GM21528 (cell line): ENCODE measurements around the gene DYNLL1.
"Not testable (repeated sequence)": the region's sequence is repeated elsewhere in the genome, so short reads cannot be mapped to it uniquely, and the experiment has no call there.

ENCODE experiments used
- ATAC-seq: cut with Tn5 transposase; IDR thresholded peaks from one replicate; pipeline ENCODE4 v1.9.1; 2021; ENCODE audit warnings: mild to moderate bottlenecking, moderate library complexity; ENCODE audit not compliant: unreplicated experiment, low FRiP score

DYNLL1 gene

DNA sequence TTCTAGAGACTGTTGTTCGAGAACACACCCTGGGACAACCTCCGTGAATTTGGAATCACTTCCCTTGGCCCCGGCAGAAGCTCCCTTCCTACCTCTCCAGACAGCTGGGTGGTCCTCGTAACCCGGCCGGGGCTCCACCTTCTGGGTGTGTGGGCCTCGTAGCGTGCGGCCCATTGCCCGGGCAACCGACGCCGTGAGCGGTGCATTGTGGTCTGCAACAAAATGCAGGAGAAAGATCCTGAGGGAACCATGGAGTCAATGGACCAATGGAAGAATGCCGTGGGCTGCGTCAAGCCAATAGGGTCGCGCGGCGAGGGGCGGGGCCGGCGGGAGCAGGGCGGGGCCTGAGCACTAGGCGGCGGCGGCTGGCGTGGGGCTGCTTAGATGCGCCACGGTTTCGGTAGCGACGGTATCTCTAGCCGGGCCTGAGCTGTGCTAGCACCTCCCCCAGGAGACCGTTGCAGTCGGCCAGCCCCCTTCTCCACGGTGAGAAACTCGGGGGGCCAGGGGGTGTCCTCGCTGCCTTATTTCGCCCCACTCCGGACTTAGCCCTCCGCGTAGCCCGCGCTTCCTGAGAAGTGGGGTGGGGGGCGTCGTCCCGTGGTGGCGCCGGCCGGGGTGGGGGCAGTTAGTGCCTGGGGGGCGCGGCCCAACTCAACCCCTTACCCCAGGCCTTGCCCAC lies at the start of gene DYNLL1:
TSS of gene DYNLL1 (plus strand) at position 383 of the 682 bp plus-strand sequence. CDS start 309 bp downstream, outside the sequence.
- ATAC-seq = peak; percentile 93

DNA sequence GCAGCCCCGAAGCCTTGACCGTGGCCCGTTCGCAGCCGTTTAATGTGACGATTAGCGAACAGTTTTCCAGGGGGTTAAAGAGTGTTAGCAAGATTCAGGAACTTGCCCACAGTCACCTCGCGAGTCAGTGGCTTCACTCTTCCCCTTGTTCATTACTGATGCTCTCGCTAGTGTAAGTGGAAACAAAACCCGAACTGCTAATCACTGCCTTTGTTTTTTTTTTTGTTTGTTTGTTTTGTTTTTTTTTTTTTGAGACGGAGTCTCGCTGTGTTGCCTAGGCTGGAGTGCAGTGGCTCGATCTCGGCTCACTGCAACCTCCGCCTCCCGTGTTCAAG lies 49.1 kb upstream of the DYNLL1 start:
- ATAC-seq = not testable (repeated sequence)

DNA sequence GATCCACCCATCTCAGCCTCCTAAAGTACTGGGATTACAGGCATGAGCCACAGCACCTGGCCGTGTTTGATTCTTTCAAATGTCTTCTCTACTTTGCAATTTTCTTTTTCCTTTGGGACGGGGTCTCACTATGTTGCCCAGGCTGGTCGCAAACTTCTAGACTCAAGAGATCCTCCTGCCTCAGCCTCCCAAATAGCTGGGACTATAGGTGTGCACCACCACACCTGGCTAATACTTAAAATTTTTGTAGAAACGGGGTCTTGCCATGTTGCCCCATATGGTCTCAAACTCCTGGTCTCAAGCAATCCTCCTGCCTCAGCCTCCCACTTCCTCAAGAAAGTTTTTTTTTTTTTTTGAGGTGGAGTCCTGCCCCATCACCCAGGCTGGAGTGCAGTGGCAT lies 47.9 kb upstream of the DYNLL1 start:
- no peak for ATAC-seq

DNA sequence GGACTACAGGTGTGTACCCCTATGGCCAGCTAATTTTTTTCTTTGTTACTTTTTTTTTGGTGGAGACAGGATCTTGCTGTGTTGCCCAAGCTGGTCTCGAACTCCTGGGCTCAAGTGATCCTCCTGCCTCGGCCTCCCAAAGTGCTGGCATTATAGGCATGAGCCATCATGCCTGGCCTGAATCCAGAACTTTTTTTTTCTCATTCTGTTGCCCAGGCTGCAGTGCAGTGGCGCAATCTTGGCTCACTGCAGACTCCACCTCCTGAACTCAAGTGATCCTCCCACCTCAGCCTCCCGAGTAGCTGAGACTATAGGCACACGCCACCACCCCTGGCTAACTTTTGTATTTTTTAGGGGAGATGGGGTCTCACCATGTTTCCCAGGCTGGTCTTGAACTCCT lies 43.4 kb upstream of the DYNLL1 start:
- not testable (repeated sequence) for ATAC-seq

DNA sequence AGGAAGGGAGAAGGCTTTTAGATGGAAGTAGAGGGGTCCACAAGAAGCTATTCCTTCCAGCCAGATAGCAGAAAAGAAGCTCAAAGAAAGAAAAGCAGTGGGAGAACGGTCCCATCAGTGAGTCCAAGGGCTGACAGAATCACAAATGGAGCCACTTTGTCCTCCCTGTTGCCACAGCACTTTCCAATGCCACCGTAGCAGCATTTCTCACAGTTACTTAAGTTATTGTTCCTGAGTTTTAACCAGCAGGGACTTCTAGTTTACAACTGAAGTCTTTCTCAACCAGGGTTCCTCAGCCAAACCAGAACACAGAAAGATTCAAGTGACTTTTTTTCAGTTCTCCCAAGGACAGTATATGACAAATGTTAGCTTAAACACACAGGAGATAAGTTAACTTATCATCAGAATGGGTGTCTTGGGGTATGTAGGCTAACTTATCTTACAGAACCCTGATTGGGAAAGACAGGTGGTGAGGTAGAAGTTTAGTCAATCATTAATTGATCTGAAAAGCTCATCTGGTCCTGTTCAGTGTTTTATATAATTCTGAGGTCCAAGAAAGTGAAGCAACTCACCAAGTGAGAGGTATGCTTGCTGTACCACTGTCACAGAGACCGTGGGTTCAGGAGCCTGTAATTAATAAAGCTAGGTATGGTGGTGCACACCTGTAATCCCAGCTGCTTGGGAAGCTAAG lies 42.7 kb upstream of the DYNLL1 start:
- no peak for ATAC-seq

DNA sequence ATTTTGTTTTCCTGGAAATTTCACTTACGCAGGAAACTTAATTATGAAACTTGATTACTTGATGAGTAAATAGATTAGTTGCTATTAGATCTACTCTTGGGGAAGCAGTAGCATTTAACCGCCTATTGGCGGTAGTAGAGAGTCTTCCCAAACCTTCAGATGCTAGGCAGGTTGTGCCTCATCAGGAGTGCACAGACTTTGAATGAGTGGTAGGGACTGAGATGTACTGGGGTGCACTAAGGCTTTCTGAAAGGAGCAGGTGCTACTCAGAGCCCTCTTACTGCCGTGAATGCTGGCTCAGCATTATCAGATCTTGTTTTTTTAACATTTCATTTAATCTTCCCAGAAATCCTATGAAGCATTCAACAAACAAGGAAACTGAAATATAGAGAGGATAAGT lies 41.9 kb upstream of the DYNLL1 start:
- ATAC-seq = no peak

DNA sequence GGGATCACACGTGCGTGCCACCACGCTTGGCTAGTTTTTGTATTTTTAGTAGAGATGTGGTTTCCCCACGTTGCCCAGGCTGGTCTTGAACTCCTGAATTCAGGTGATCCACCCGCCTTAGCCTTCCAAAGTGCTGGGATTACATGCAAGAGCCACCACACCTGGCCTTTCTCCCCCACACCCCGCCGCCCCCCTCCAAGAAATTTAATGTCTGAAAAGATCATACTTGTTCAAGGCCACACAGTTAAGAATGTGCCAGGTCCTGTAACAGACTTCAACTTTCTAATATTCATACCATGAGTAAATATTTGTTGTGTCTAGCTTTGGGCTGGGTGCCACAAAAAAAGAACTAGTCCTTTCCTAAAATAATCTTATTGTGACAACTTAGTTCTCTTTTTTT lies 40.6 kb upstream of the DYNLL1 start:
- ATAC-seq = no peak

DNA sequence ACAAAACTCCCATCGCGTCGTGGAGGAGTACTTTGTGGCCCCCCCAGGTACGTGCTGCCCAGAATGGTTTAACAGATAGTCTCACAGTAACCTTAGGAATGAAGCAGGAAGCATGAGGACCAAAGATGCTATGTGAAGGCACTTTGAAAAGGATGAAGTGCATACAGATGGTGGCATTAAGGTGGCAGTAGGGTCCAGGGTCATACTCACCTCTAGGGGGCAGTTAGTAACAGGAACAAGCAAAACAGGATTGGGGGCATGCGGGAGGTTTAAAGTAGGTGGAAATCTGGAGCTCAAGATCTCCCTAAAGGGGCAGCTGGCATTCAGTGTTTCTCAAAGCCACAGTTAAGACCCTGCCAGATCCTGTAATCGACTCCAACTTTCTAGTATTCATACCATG lies 38.8 kb upstream of the DYNLL1 start:
- no peak for ATAC-seq

DNA sequence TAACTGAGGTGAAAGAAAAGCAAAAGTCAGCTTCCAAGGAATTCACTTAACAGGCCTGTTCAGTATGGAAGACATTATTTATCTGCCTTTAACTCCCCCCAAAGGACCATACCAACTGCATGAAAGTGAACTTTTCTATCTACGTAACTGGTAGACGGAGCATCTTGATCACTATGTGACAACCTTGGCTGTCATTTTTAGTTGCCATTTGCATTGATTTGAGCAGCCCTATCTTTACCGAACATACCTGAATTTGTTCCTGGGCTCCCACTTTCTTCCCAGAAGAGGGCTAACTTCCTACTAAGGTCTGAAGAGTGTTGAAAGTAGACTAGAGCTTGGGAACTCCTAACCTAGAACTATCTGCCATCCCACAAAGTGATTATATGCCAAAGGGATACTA lies 35.8 kb upstream of the DYNLL1 start:
- ATAC-seq = no peak

DNA sequence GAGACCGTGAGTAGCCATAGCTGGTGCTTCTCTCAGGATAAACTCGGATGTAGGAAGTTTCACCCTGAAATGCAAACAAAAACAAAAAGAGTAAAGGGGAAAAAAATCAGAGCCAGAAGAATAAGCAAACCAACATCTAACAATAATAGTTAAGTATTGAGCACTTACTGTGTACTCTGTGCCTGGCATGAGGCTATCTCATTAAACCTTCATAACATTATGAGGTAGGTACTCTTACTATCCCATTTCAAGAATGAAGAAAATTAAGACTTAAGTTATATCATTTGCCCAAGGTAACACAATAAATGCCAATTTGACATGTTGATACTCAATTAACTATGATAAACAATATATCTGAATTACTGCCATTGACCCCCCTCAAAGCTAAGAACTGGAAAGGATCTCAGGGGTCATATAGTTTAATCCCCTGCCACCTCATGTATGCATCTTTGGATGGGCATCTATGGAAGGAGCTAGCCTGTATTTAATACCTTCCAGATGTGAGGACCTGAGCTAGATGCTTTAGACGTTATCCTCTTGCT lies 33.7 kb upstream of the DYNLL1 start:
- no peak for ATAC-seq

DNA sequence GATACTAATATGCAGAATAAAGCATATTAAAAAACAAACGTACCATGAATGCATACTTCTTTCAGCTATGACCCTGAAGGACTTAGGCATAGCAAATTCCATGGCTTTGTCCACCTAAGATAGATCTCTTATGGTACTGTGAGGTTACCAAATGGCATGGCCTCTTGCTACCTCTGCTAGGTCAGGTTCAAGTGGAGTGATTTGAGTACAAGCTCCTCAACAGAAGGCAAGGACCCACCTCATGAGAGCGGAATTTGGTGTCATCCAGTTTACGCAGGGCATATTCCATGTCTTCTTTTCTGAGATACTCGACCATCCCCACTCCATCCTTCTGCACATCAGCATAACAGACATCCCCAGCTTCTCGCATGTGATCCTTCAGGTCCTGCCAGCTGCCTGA lies 32.2 kb upstream of the DYNLL1 start:
- no peak for ATAC-seq

DNA sequence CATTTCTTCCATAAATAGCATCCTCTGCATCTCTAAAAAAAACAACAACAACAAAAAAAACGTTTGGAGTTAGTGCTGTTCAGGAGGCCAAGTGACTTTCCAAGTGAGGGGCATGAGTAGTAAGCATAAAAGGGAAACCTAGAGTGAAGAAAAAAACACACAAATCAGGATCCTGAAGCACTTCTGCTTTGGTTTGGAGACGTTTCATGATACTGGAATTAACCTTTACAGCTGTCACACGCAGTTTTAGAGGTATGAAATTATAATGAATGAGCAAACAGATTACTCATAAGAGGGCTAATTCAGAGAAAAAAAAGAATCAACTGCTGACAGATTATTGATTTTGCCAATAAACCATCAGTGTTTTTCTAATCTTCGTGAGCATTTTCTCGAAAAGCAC lies 30.2 kb upstream of the DYNLL1 start:
- no peak for ATAC-seq

DNA sequence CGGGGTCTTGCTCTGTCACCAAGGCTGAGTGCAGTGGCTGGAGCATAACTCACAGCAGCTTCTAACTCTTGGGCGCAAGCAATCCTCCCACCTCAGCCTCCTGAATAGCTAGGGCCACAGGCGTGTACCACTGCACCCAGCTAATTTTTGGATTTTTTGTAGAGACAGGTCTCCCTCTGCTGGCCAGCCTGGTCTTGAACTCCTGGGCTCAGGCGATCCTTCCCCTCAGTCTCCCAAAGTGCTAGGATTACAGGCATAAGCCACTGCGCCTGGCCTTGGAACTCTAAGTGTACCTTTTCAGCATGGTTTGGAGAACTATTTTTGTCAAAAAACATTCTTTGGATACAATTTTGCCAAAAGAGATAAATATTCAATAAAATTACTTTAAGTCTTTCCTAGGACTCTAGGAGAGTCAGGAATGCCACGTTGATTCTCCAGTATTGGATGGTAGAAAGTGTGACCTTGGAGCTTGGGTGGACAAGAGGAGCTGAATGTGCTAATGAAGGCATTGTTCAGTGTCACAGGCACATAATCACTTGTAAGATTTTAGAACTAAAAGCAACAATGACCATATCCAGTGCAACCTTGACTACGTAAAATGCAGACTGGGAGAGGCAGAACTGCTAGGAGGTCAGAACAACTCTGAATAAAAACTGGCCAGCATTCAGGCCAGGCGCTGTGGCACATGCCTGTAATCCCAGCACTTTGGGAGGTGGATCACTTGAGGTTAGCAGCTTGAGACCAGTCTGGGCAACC lies 29.2 kb upstream of the DYNLL1 start:
- ATAC-seq = no peak

DNA sequence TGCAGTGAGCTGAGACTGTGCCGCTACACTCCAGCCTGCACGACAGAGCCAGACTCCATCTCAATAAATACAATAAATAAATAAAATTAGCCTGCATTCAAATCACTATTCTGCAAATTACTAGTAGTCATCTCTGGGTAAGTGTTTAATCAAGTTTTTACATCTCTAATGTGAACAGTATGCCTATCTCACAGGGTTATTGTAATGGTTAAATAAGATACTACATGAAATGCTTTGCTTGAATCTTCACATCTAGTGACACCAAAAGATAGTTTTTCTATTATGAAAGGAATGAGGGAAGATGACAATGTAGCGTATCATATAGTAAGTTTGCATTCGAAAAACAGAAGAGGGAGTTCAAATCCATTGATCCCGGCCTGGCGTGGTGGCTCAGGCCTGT lies 28.5 kb upstream of the DYNLL1 start:
- no peak for ATAC-seq

DNA sequence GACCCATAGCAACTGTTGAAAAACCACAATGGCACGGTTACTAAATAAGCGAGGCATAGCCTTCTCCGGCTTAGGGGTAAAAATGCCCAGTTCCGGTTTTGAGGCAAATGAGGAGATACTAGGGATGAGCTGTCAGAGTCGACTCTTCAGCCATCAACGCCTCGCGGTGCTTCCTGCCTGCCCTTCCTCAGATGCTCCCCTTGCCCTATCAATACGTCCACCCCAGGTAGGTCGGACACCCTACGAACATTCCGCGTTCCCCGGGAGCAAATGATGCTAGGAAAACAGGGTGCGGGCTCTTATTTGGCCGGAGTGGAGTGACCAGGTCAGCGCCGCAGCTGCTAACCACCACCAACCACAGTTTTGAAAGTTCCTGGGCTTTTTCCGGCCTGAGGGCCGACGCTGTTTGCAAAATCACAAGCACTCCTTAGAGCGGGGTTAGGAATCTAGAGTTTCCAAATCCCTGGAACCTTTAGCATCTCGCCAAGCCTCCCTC lies 27.5 kb upstream of the DYNLL1 start:
- peak; percentile 9 for ATAC-seq

DNA sequence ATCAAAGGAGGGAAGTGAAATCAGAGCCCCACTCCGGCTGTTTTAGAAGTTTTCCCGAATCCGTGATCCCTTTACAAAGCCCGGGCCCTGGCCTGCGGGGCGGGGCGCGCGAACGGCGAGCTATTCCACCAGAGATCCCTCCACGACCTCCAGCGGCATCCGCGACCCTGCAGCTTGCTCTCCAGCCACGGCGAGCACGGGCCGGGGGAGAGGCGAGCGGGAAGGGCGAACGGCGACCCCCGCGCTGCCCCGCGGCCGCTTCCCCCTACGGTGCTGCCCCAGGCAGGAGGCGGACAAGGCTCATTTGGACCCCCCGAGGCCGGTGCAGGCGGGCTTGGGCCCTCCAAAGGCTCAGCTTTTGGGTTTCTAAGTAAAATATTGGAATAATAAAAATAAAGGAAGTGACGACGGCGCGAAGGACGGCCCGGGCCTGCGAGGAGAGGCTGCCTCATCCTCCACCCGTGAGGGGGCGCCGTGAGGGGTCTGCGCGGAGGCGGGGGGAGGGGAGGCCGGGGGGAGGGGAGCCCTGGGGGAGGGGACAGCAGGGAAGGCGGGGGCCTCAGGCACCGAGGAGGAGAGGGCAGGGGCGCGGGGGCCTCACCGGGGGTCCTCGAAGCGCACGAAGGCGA lies 27.0 kb upstream of the DYNLL1 start:
- peak; percentile 30 for ATAC-seq

DNA sequence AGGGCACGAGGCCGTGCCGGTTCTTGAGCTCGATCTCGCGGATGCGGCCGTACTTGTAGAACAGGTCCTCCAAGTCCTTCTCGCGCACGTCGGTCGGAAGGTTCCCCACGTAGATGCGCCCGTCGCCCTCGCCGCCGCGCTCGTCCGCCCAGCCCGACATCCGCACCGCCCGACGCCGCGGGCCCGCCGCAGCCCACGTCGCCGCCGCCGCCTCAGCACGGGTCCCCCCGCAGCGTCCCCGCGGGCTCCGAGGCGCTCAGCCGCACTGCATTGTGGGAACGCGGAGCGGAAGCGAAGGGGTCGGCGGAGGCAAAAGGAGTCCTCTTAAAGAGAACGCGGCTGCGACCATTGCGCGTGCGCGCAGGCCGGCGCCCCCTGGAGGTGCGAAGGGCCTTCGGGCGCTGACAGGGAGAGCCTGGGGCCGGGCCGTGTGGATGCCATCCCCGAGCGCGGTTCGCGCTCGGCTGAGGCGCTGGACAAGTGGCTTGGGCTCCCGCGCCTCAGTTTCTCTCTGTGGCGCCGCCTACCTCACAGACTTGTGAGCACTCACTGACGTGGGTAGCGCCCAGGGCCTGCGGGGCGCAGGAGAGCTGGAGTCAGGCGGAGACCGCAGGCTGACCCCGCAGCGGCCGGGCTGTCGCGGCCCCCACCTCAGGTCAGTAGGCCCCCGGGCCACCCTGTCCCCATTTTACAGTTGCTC lies 26.3 kb upstream of the DYNLL1 start, which contains the start of gene SRSF9:
TSS of gene SRSF9 (minus strand) at position 299 of the 700 bp plus-strand sequence. CDS start at position 160, 139 bp downstream.
- ATAC-seq = peak; percentile 88

DNA sequence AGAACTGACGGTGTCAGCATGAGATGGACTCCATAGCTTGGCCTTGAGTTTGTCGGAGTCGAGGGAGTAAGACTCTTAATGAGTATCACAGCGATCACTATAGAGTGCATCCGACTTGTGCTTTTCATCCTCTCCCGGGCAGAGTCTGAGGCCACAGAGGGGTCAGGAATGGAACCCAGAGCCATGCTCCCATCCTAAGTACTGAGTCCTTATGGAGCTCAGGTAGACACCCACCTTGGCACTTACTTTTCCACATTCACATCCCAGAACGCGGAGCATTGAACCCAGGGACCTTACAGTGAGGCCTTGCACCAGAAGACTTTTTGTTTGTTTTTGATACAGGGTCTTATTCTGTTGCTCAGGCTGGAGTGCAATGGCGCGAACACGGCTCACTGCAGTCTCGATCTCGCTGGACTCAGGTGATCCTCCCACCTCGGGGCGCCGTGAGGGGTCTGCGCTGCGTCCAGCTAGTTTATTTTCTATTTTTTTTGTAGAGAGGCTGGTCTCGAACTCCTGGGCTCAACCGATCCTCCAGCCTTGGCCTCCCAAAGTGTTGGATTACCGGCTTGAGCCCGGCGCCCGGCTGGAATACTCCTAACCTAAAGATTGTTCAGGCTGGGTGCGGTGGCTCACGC lies 25.6 kb upstream of the DYNLL1 start:
- ATAC-seq = peak; percentile 20

DNA sequence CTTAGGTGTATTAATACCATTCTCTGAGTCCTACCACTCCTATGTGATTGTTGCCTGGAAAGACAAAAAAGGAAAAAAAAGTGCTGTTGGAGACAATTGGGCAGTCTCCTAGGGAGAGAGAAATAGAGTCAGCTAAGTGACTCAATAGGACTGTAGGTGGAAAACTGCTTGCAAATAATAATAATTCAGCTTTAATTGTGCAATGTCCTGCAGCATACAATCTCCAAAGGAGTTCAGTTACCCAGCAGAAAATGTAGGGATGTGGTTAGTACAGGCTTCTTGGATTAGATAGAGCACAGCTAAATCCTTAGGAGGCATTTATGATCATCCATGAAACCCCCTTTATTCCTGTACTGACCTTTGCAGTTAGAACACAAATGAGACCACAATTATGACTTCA lies 23.4 kb upstream of the DYNLL1 start:
- no peak for ATAC-seq
